ENCODE data around the gene UBE2O. TPM values are rescaled to one million over a fixed set of nuclear protein-coding genes. Genes with fewer than 3 reads are reported as not detected.

Gene UBE2O
- total RNA-seq, 1 donor from 2014 or later, result 25.8 TPM

GRCh38 chr17:76379275-76379641 is 73.7 kb downstream of the UBE2O start:
- H3K36me3 Mint-ChIP-seq (ENCODE audit: low read depth, unreplicated experiment), result peaks cover 5% of the 10 kb centered on the region
- H3K4me3 ChIP-seq (ENCODE audit: insufficient read depth, low read depth, low read length), result no peak overlapping the region
- H3K9me3 ChIP-seq (ENCODE audit: insufficient read depth, low read depth, low read length), result no peaks in the 10 kb centered on the region
- FAIRE-seq (no peak), DNase-seq (ENCODE audit: low read depth) (no peak)
- H3K4me2 ChIP-seq (ENCODE audit: low read length), result no peak overlapping the region
- H3K27ac Mint-ChIP-seq (ENCODE audit: unreplicated experiment), result no peak overlapping the region
- H3K9ac ChIP-seq (ENCODE audit: low read length), result no peak overlapping the region
- no peaks in the 10 kb centered on the region for H3K27me3 Mint-ChIP-seq (ENCODE audit: low read depth, unreplicated experiment)
- H2AFZ ChIP-seq (ENCODE audit: low read depth, low read length), result no peak overlapping the region
- peaks cover 24% of the 10 kb centered on the region for H3K79me2 ChIP-seq (ENCODE audit: insufficient read depth, low read length)
- H3K4me1 ChIP-seq (ENCODE audit: insufficient read depth, low read length), result peaks cover 29% of the 10 kb centered on the region
- no peak overlapping the region for H3K27ac ChIP-seq (ENCODE audit: low read depth, low read length)
- H4K20me1 ChIP-seq (ENCODE audit: insufficient read depth, low read length), result no peaks in the 10 kb centered on the region
- no peaks in the 10 kb centered on the region for H3K27me3 ChIP-seq (ENCODE audit: insufficient read depth, low read length)
- no peak for TF ChIP-seq EZH2 (IDR thresholded peaks at IDR 0.05; ENCODE audit: insufficient read depth, low read length)
- TF ChIP-seq, protein P1, sequence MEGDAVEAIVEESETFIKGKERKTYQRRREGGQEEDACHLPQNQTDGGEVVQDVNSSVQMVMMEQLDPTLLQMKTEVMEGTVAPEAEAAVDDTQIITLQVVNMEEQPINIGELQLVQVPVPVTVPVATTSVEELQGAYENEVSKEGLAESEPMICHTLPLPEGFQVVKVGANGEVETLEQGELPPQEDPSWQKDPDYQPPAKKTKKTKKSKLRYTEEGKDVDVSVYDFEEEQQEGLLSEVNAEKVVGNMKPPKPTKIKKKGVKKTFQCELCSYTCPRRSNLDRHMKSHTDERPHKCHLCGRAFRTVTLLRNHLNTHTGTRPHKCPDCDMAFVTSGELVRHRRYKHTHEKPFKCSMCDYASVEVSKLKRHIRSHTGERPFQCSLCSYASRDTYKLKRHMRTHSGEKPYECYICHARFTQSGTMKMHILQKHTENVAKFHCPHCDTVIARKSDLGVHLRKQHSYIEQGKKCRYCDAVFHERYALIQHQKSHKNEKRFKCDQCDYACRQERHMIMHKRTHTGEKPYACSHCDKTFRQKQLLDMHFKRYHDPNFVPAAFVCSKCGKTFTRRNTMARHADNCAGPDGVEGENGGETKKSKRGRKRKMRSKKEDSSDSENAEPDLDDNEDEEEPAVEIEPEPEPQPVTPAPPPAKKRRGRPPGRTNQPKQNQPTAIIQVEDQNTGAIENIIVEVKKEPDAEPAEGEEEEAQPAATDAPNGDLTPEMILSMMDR (IDR thresholded peaks at IDR 0.05; ENCODE audit: insufficient read depth, low read depth, low read length), result no peak
- H3K4me1 Mint-ChIP-seq (ENCODE audit: low read depth, unreplicated experiment), result peaks cover 6% of the 10 kb centered on the region
- H3K9me3 Mint-ChIP-seq (ENCODE audit: unreplicated experiment), result peaks cover 2% of the 10 kb centered on the region
- no peak overlapping the region for H3K4me3 Mint-ChIP-seq (ENCODE audit: unreplicated experiment)
- H3K36me3 ChIP-seq (ENCODE audit: insufficient read depth, low read length), result no peaks in the 10 kb centered on the region

DNA sequence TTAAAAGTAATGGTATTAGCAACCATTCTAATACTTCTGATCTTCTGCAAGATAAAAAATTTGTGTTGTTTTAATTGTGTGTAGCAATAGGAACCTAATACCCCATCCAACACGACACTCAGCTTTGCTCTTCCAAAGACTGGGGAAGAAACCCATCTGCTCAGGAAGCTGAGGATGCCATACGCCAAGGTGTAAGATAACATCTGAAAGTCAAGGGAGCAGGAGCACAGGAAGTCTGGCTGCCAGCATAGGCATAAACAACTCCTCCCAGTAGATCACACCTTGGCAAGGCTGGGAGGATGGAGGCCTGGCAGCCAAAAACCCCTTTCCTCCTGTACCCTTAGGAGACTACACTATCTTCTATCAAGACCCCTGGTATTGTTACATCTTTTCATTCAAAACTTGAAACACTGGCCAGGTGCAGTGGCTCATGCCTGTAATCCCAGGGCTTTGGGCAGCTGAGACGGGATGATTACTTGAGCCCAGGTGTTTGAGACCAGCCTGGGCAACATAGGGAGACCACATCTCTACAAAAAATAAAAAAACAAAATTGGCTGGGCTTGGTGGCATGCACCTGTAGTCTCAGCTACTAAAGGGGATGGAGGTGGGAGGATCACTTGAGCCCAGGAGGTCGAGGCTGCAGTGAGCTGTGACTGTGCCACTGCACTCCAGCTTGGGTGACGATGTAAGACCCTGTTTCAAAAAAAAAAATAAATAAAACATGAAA is 74.2 kb downstream of the UBE2O start:
- Histone ChIP-seq H3K27me3 (ENCODE audit: insufficient read depth, low read length) (no peaks in the 10 kb centered on the region), H3K4me1 (ENCODE audit: insufficient read depth, low read length) (peaks cover 31% of the 10 kb centered on the region), H3K27ac (ENCODE audit: low read depth, low read length) (no peak overlapping the region), H3K36me3 (ENCODE audit: insufficient read depth, low read length) (no peaks in the 10 kb centered on the region), H4K20me1 (ENCODE audit: insufficient read depth, low read length) (no peaks in the 10 kb centered on the region), H2AFZ (ENCODE audit: low read depth, low read length) (no peak overlapping the region), H3K79me2 (ENCODE audit: insufficient read depth, low read length) (peaks cover 19% of the 10 kb centered on the region), H3K9ac (ENCODE audit: low read length) (no peak overlapping the region), H3K9me3 (ENCODE audit: insufficient read depth, low read depth, low read length) (no peaks in the 10 kb centered on the region), H3K4me2 (ENCODE audit: low read length) (no peak overlapping the region), H3K4me3 (ENCODE audit: insufficient read depth, low read depth, low read length) (no peak overlapping the region)
- no peak overlapping the region for H3K4me3 Mint-ChIP-seq (ENCODE audit: unreplicated experiment)
- DNase-seq (ENCODE audit: low read depth), result no peak
- FAIRE-seq, result no peak
- peaks cover 7% of the 10 kb centered on the region for H3K4me1 Mint-ChIP-seq (ENCODE audit: low read depth, unreplicated experiment)
- no peaks in the 10 kb centered on the region for H3K27me3 Mint-ChIP-seq (ENCODE audit: low read depth, unreplicated experiment)
- H3K36me3 Mint-ChIP-seq (ENCODE audit: low read depth, unreplicated experiment), result peaks cover 5% of the 10 kb centered on the region
- H3K27ac Mint-ChIP-seq (ENCODE audit: unreplicated experiment), result no peak overlapping the region
- TF ChIP-seq EZH2 (IDR thresholded peaks at IDR 0.05; ENCODE audit: insufficient read depth, low read length), result no peak
- TF ChIP-seq, protein P1 (IDR thresholded peaks at IDR 0.05; ENCODE audit: insufficient read depth, low read depth, low read length), result no peak
- H3K9me3 Mint-ChIP-seq (ENCODE audit: unreplicated experiment), result peaks cover 2% of the 10 kb centered on the region
